Right forelimb (tissue), 1 donor: ENCODE results near the gene ECI2.
"Not testable (repeated sequence)": the region's sequence is repeated elsewhere in the genome, so short reads cannot be mapped to it uniquely, and the experiment has no call there.

ENCODE experiments used
- DNase-seq: peaks from one replicate; pipeline ENCODE4 v3.0.0-alpha.2; 2018

The ECI2 gene

DNA sequence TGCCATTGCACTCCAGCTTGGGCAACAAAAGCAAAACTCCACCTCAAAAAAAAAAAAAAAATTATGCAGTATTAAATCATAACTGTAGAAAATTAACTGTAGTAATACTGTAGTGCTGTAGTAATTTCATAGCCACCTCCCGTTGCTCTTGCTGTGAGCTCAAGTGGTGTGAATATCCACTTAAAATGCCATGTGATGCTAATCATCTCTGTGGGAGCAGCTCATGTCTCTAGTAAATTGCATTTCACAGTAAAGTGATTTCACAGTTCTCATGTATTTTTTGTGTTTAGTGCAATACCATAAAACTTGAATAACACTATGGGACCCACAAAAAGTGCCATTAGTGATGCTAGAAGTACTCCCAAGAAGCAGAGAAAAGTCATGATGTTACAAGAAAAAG, 42.1 kb downstream of the ECI2 start:
- no peak for DNase-seq

DNA sequence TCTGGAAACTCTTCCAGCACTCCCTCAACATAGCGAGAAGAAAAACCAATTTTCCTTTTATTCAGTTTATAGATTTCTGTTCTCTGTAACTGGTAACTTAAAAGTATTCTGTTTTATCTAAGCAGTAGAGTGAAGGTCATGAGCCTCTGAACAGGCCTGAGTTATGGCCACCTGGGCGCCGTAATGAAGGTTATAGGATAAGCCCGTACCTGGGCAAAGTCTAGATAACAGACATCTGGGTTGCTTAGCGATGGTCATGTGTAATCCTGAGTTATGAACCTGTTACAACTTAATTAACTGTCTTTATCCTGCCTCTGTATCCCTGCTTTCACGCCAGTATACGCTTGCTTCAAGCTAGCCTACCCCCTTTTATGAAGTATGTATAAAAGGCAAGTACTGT, 43.4 kb downstream of the ECI2 start:
- DNase-seq = no peak

DNA sequence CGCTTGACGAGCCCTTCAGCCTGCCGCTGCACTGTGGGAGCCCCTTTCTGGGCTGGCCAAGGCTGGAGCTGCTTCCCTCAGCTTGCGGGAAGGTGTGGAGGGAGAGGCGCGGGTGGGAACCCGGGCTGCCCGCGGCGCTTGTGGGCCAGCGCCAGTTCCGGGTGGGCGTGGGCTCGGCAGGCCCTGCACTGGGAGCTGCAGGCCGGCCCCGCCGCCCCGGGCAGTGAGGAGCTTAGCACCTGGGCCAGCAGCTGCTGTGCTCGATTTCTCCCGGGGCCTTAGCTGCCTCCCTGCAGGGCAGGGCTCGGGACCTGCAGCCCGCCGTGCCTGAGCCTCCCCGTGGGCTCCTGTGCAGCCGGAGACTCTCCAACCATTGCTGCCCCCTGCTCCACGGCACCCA, 45.3 kb downstream of the ECI2 start:
- DNase-seq = not testable (repeated sequence)

DNA sequence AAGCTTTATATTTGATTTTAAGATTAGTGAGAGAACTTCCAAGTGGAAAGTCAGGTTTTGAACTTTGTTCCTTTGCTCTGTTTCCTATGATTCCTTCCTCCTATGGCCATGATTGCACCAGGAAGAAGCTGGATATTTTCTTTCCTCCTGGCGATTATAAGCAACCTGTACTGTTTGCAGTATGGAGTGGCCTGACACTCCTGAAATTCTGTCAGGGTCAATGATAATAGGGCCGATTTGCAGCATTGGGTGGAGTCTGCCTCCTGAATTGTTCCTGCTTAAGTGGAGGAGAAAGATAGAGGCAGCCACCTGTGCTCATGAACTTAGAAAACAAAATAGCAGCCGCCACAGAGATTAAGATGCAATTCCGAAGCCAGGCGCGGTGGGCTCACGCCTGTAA, 46.7 kb downstream of the ECI2 start:
- DNase-seq = no peak

DNA sequence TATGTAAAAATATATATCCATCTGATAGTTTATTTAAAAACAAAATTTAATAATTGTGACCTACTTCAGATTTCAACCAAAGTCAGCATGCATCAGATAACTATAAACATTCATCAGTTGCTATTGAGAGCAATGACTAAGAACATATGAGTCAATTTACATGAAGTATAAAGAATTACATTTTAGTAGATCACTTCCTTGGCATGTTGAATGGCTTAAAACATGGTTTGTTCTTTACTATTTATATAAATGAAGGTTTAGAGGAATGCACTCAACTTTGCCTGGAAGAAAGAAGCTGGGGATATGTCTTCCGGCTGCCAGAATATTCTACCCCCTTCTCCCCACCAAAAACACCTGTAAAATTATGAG, 50.1 kb downstream of the ECI2 start:
- no peak for DNase-seq

DNA sequence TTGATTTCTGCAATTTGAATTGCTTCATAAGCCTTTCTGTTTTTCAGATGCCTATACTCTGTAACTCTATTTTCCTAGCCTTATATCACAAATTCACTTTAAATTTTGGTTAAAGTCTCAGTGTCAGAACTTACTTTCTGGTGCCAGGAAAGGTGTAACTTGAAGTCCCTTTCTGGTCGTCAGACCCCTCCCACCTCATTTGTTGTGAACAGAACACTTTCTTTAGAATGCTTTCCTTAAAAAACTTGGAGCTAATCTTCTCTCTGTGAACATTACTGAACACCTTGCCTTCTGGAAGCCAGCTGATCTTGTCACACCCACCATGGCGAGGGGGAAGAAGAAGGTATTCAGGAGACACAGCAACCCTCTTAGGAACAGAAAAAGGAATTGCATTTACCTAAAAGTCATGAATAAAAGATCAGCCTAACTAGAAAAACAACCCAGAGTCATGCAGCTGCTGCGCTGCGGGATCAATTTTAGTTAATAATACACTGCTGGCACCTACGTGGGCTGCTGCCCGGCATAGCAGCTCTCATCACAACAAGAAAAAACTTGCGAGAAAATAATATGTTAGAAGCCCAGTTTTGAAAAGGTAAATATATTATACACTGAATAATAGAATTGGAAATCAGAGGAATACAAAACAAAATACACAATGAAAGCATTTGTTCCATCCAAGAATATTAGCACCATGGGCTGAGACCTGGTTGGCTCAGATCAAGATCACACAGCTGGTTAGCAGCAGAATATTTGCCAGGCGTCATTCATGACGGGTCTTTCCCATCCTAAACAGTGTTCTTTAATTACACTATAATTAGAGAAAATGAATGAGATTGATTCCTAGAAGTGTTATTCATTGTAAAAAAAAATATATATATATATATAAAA, 50.7 kb downstream of the ECI2 start:
- DNase-seq = no peak

DNA sequence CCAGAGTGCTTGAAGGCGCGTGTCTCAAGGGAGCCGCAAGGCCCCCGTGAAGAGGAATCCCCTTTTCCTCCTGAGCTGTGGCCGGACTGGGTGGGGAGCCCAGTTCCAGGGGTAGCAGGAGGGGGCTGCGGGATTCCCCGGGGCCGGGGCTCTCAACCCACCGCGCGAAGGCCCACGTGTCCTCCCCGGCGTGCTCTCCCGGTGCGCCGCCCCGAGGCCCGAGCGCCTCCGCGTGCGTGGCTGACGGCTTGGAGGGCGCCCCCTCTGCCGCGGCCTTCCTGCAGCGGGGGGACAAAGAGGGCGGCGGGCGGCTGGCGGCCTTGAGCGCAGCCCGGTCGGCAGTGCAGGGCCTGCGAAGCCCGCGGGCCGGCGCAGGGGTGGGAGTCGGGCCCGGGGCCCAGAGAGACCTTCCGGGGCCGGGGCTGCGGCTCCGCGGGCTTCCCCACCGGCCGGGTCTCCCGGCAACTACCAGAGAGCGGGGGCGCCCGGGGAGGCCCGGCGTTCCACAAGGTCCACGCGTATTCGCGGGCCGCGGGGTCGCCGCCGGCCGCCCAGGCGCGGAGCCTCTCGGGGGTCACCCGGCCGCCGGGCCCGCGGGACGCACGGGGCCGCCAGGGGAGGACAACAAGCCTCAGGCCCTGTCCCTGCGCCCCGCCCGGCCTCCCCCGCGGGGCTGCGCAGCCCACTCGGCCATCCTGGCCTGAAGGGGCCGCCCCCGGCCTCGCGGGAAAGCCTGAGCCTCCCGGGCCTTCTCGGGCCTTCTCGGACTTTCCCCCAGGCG, 56.5 kb downstream of the ECI2 start, which contains the start of gene FAM217A:
Gene FAM217A (minus strand): TSS at position 447 of the 781 bp plus-strand sequence. CDS start 1,723 bp downstream, outside the sequence.
- no peak for DNase-seq

DNA sequence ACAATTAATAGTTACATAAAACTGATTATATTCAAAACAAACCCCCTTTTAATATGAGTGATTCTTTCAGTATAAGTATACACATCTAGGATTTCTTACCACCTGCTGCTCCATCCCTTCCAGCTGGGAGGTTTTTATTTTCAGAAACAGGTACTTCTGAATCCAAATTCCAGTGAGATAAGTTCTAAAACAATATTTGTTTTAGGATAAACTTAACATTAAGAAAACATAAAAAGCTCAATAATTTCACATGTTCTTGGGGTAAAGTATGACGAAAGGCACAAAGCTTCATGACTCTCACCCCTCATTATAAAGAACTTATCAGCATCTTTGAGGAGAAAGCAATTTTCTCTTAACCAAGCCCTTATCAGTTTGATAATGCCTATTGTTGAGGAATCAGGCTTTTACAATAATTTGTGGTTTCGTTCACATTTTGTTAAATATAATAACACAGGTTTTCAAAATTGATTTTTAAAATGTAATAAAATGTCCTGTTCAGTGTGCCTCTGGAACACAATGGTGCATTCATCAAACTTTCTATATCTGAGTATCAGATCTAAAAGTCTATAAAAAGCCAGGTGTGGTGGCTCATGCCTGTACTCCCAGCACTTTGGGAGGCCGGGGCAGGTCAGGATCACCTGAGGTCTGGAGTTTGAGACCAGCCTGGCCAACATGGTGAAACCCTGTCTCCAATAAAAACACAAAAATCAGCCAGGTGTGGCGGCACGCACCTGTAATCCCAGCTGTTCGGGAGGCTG, 60.7 kb downstream of the ECI2 start:
- no peak for DNase-seq

DNA sequence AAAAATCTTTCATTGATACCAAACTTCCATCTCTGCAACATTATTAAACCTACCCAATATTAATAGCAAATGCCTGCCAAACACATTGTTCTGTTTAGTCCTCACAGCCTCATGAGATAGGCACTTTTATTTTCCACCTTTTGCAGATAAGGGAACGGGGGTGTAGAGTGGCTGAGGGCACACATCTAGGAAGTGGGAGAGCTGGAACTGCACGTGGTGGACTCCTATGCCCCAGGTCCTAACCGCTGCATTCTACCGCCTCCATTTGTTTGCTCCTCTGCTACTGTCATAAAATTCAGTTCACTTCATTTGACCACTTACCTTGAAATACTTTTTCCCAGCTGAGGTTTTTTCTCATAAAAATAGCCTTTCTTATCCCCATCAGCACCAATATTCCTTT, 64.0 kb downstream of the ECI2 start:
- DNase-seq = no peak

DNA sequence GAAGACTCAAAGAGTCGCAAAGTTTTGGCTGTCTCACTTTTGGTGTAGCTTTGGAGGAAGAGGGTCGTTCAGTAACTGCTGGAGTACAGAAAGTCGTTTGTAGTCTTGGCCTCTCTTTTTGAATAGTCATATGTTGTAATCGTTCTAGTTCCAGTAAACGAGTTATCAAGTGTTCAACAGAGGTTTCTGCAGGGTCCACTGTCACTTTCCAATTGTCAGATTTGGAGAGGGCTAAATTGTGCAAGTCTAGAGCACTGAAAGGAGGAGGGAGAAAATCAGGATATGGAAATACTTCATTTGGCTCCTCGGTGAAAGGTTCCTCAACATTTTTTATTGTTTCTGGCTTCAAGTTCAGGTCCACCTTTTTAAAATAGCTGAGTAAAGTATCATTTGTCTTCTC, 66.2 kb downstream of the ECI2 start:
- DNase-seq = no peak

DNA sequence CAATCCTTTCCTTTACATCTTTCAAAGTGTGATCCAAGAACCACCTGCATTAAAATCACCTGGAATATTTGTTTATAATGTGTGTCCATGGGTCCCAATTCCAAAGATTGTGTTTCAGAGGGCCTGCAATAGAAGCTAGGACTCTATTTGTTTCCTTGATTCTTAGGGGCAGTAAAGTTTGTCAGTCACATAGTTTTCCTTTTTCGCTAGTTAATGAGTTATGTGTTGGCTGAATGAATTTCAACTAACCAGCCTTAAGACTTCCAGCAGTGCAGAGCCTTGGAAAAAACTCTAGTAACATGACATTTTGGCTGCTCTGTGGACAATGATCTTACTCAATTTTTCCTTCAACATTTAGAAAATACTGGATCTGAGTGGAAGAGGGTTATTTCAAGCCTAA, 67.7 kb downstream of the ECI2 start:
- no peak for DNase-seq

DNA sequence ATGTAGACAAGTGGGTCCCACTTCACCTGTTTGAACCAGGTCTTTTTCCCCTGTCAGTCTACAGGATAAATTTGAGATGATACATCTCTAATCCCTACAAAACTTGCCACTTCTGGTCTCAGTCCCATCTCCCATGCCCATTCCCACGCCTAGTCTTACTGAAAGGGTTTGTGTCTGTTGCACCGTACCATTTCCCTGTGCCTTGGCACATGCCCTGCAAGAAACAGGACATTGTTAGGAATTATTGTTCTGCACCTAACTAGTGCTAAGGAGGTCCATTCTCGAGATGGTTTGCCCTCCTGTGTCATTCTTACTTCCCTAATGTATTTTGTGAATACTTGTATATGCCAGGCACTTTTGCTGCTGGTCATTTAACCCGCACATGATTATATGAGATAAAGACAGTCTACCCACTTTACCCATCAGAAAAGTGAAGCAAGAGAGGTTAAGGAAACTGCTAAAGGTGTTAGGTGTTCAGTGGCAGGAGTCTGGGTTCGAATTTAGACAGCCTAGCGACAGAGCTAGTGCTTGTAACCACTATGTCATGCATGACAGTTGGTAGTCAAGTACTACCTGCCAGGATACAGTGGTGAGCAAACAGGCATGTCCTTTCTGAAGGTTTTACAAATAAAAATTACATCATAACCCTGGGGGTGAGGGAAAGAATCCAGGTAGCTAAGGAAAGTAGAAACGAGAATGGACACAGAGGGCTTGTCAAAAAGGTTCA, 69.2 kb downstream of the ECI2 start:
- DNase-seq = no peak
